Measurements from ENCODE around the gene SP140. TPM values are rescaled to one million over a fixed set of nuclear protein-coding genes. Genes with fewer than 3 reads are reported as not detected.

The SP140 gene
- total RNA-seq, 1 donor from 2014 or later, result 4.6 TPM

- TF ChIP-seq CTCF (conservative IDR thresholded peaks at IDR 0.05; ENCODE audit: low read depth, low read length), result no peak
- no peak overlapping the region for H3K4me3 ChIP-seq (ENCODE audit: low read depth, low read length)
- no peak for DNase-seq (ENCODE audit: low read depth)
Observed at GRCh38 chr2:230202430-230203109, 23.0 kb upstream of the SP140 start.

GRCh38 chr2:230203110-230203676 is 22.3 kb upstream of the SP140 start:
- DNase-seq (ENCODE audit: low read depth), result no peak
- H3K4me3 ChIP-seq (ENCODE audit: low read depth, low read length), result no peak overlapping the region
- no peak for TF ChIP-seq CTCF (conservative IDR thresholded peaks at IDR 0.05; ENCODE audit: low read depth, low read length)

- H3K4me3 ChIP-seq (ENCODE audit: low read depth, low read length), result no peak overlapping the region
- DNase-seq (ENCODE audit: low read depth), result no peak
- no peak for TF ChIP-seq CTCF (conservative IDR thresholded peaks at IDR 0.05; ENCODE audit: low read depth, low read length)
Observed at GRCh38 chr2:230205034-230205433, 20.5 kb upstream of the SP140 start.

- no peak for TF ChIP-seq CTCF (conservative IDR thresholded peaks at IDR 0.05; ENCODE audit: low read depth, low read length)
- no peak overlapping the region for H3K4me3 ChIP-seq (ENCODE audit: low read depth, low read length)
- DNase-seq (ENCODE audit: low read depth), result no peak
Observed at GRCh38 chr2:230205721-230206120, 19.8 kb upstream of the SP140 start.

GRCh38 chr2:230208576-230208975 is 17.0 kb upstream of the SP140 start:
- no peak for TF ChIP-seq CTCF (conservative IDR thresholded peaks at IDR 0.05; ENCODE audit: low read depth, low read length)
- no peak for DNase-seq (ENCODE audit: low read depth)
- H3K4me3 ChIP-seq (ENCODE audit: low read depth, low read length), result no peak overlapping the region

GRCh38 chr2:230209422-230210051 is 16.0 kb upstream of the SP140 start:
- no peak for TF ChIP-seq CTCF (conservative IDR thresholded peaks at IDR 0.05; ENCODE audit: low read depth, low read length)
- no peak overlapping the region for H3K4me3 ChIP-seq (ENCODE audit: low read depth, low read length)
- no peak for DNase-seq (ENCODE audit: low read depth)

All from epithelial cell of proximal tubule (primary cell).